Measurements from ENCODE around the gene GRID2. TPM values are rescaled to one million over a fixed set of nuclear protein-coding genes. Genes with fewer than 3 reads are reported as not detected.

Gene GRID2
- total RNA-seq, 4 donors from 2014 or later, result 0.63 TPM; not detected in 3

GRCh38 chr4:92825256-92825655 is 521.5 kb downstream of the GRID2 start:
- 82 to 90% methylated on average over 3 of the region's 3 CpGs for whole genome bisulfite sequencing, 2 donors

GRCh38 chr4:92825791-92826190 is 522.0 kb downstream of the GRID2 start:
- TF ChIP-seq CTCF (IDR thresholded peaks at IDR 0.05), result no peak
- TF ChIP-seq EP300 (IDR thresholded peaks at IDR 0.05), result no peak
- no peak for TF ChIP-seq POLR2A (IDR thresholded peaks at IDR 0.05)

More at GRCh38 chr4:92825256-92825655, 521.5 kb downstream of the GRID2 start:
- no peak overlapping the region for H3K27ac ChIP-seq
- H3K9me3 ChIP-seq, result no peaks in the 10 kb centered on the region
- TF ChIP-seq EP300 (IDR thresholded peaks at IDR 0.05) (no peak), POLR2A (IDR thresholded peaks at IDR 0.05) (no peak), CTCF (IDR thresholded peaks at IDR 0.05) (no peak)
- no peak overlapping the region for H3K4me3 ChIP-seq
- no peak for DNase-seq (ENCODE audit: low spot score in 2 of 2)
- H3K36me3 ChIP-seq, result no peaks in the 10 kb centered on the region
- H3K27me3 ChIP-seq, result no peaks in the 10 kb centered on the region
- H3K4me1 ChIP-seq, result no peaks in the 10 kb centered on the region

GRCh38 chr4:92830771-92831170 is 527.0 kb downstream of the GRID2 start:
- no peaks in the 10 kb centered on the region for H3K27me3 ChIP-seq
- TF ChIP-seq POLR2A (IDR thresholded peaks at IDR 0.05), result no peak
- no peak for TF ChIP-seq CTCF (IDR thresholded peaks at IDR 0.05)
- TF ChIP-seq EP300 (IDR thresholded peaks at IDR 0.05), result no peak
- H3K36me3 ChIP-seq, result no peaks in the 10 kb centered on the region
- H3K9me3 ChIP-seq, result no peaks in the 10 kb centered on the region
- no peak overlapping the region for H3K27ac ChIP-seq
- no peak overlapping the region for H3K4me3 ChIP-seq
- no peaks in the 10 kb centered on the region for H3K4me1 ChIP-seq
- DNase-seq (ENCODE audit: low spot score in 2 of 2), result no peak

More at GRCh38 chr4:92825791-92826190, 522.0 kb downstream of the GRID2 start:
- H3K27me3 ChIP-seq, result no peaks in the 10 kb centered on the region
- H3K4me1 ChIP-seq, result no peaks in the 10 kb centered on the region
- DNase-seq (ENCODE audit: low spot score in 2 of 2), result no peak
- no peak overlapping the region for H3K27ac ChIP-seq
- H3K36me3 ChIP-seq, result no peaks in the 10 kb centered on the region
- no peaks in the 10 kb centered on the region for H3K9me3 ChIP-seq
- H3K4me3 ChIP-seq, result no peak overlapping the region

GRCh38 chr4:92840880-92841279 is 537.1 kb downstream of the GRID2 start:
- DNase-seq (ENCODE audit: low spot score in 2 of 2), result no peak

GRCh38 chr4:92843784-92844183 is 540.0 kb downstream of the GRID2 start:
- DNase-seq (ENCODE audit: low spot score in 2 of 2), result no peak
- H3K36me3 ChIP-seq, result no peaks in the 10 kb centered on the region
- WGBS, 2 donors, result 90 to 91% methylated on average over 4 of the region's 4 CpGs
- no peaks in the 10 kb centered on the region for H3K4me1 ChIP-seq
- TF ChIP-seq CTCF (IDR thresholded peaks at IDR 0.05) (no peak), EP300 (IDR thresholded peaks at IDR 0.05) (no peak), POLR2A (IDR thresholded peaks at IDR 0.05) (no peak)
- H3K27me3 ChIP-seq, result no peaks in the 10 kb centered on the region
- H3K9me3 ChIP-seq, result no peaks in the 10 kb centered on the region
- H3K27ac ChIP-seq, result no peak overlapping the region
- H3K4me3 ChIP-seq, result no peak overlapping the region

More at GRCh38 chr4:92840880-92841279, 537.1 kb downstream of the GRID2 start:
- no peak overlapping the region for H3K27ac ChIP-seq
- no peak for TF ChIP-seq CTCF (IDR thresholded peaks at IDR 0.05)
- H3K27me3 ChIP-seq, result no peaks in the 10 kb centered on the region
- H3K9me3 ChIP-seq, result no peaks in the 10 kb centered on the region
- no peak overlapping the region for H3K4me3 ChIP-seq
- no peaks in the 10 kb centered on the region for H3K4me1 ChIP-seq
- no peaks in the 10 kb centered on the region for H3K36me3 ChIP-seq

All from tibial nerve (tissue), 4 donors.